ENCODE results near the gene SF3A1. TPM values are rescaled to one million over a fixed set of nuclear protein-coding genes. Genes with fewer than 3 reads are reported as not detected.

The SF3A1 gene
- total RNA-seq, 1 donor from 2014 or later: 179 TPM

DNA sequence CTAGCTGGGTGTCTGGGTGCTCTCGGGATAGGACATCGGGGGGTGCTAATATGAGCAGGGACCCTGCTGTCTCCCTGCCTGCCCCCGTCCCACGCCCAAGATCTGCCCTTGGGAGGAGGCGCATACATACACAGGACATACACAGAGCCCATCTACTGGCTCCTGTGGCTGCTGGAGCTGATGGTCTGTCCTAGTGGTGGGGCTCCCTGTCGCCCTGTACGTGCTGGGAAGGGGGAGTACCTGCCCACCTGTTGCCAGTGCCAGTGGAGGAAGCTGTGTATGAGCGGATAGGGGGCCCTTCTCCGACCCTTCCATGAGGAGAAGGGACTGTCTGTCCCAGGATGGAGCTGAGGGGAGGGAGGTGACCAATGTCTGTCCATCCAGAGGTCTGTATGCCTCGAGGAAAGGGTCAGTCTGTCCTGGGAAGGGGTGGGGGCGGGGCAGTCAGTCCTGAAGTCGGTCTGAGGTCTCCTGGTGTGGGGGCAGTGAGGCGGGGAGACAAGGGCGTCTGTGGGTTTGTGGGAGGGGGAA is 30.9 kb downstream of the SF3A1 start:
- no peak for DNase-seq (ENCODE audit: low spot score)

DNA sequence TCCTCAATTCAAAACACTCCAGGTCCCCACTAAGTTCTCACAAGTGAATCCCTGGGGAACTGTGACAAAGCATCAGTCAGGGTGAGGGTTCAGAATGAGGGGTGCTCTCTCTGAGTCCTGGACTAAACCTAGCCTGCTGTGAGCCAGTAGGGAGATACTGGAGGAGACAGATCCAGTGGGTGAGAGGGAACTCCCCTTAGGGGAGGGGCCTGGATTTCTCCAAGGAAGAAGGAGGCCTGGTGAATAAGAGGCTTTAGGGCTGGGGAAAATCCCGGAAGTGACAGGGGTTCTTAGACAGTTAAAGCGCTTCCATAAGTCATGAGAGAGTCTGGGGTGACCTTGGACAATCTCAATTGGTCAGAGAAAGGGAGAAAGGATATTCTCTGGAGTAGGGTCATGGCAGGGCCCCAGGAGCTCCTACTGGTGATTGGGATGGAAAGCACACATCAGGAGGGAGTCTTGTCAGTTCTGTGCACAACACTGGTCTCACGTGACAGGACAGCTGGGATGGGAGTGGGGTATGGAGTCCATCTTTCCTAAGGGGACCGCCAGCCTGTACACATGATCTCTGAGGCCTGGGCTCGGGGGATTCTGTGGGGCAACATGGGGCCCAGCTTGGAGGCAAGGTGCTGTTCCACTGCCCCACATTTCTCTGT is 31.5 kb downstream of the SF3A1 start:
- peak; percentile 50 for DNase-seq (ENCODE audit: low spot score)

DNA sequence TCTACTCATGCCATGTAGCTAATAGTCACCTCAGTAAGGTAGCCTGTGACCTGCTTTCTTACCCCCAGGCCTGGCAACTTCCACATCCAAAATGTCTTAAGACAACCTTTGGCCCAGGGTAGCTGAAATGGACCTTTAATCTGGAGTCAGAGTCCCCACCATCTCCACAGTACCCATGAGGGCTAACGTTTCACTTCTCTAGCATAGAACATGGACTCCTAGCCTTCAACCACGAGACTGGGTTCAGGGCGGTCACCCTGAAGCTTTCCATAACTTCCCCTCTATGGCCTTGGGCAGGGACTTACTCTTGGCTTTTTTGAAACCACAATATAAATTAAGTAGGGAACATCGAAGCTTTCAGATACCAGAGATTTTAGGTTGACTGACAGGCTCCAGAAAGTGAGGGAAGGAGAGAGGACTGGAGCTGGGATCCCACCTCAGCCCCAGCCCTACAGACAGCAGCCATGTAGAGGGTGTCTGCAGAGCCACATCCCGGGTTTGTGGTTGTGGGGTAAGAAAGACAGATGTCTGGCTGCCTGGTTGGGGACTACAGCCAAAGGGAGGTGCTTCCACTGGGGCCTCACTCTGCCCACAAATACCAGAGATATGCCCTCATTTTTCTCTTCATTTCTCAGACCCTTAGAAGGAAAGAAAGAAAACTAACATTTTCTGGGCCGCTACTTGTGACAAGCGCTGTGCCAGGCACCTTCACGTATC is 32.5 kb downstream of the SF3A1 start:
- DNase-seq (ENCODE audit: low spot score): no peak

DNA sequence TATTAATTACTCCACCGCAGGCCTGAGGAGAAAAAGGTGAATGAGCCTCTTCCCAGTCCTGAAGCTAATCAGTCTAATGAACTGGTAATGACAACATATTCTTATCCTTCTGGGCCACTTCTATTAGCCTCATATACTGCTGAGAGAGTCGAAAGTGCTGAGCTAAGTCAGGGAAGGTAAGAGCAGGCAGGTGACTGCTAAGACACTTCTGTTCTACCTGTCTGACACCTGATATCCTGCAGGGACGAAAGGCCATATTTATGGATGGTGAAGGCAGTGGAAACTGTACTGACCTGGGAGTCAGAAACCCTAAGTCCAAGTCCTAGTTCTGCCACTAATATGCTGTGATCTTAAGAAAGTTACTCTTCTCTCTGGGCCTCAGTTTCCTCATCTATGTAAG is 33.4 kb downstream of the SF3A1 start:
- no peak for DNase-seq (ENCODE audit: low spot score)

DNA sequence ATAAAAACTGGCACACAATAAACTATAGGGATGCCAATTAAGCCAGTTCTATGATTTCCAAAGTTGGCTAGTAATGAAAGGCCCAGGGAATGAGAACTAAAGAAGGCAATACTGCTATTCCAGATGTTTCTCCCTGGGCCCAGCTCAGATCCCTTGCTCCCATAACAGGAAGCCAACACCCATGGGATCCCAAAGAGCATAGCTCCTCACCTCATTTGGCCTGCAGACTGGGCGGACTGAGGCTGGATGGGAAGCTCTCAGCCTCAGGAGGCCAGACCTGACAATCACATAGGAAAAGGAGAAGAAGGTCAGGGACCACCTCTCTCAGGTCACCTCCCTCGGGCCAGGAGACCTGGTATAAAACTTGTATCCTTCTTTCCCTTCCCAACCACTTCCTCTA is 35.2 kb downstream of the SF3A1 start:
- DNase-seq (ENCODE audit: low spot score): no peak

DNA sequence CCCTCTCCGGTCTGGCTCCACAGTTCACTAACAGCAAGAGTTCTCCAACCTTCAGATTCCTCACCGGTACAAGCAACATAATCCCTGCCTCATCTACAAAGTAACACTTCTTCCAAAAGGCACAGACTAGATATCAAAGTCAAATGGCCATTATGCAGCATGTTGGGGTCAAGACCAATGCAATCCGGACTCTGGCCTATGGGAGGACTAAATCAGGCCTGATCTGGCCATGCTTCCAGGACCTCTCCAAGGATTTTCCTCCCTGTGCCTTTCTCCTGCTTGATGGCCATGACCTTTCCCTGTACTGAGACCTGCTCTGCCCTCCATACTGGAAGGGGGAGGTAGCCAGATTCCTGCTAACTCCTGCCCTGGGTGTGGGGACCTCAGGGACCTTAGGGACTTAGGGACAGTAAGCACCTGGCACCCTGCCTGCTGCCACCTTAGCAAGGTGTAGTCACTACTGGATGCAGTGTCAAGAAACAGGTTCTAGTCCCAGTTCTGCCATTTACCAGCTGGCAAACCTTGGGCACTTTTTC is 36.6 kb downstream of the SF3A1 start:
- no peak for DNase-seq (ENCODE audit: low spot score)

DNA sequence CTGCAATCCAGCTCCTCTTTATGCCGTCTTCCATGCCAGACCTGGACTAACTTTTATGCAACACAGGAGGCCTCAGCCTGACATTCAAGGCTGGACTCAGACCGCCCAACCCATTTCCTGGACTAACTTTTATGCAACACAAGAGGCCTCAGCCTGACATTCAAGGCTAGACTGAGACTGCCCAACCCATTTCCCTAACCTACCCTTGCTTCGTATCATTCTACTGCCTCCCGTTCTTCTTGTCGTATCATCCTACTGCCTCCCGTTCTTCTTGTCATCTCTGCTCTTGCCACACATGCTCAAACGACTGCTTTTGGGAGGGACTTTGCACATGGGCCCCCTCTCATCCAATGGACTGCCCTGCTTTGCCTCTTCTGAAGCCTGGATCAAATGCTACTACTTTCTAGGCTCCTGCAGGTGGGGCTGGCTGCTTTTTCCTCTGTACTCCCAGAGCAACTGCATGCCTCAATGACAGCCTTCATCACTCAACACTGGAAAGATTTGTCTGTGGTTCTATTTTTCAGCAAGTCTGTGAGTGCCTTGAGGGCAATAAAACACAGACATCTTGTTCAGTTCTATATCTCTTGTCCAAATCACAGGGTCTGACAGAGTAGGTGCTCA is 37.8 kb downstream of the SF3A1 start:
- DNase-seq (ENCODE audit: low spot score): no peak

DNA sequence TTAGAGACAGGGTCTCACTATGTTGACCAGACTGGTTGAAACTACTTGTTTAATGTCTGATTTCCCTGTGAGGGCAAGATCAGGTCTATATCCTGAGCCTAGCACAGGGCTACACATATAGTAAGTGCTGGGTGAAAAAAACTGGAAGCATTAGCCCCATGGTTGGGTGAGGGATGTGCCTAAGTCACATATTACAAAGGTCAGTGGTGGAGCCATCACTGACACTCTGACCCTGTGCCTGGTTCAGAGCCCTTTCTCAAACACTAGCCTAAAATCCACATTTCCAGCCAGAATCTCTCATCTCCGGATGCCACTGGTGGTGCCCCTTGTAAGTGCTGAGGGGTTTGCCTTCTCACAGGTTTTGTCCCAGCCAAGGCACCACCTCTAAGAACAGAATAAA is 38.9 kb downstream of the SF3A1 start:
- no peak for DNase-seq (ENCODE audit: low spot score)

DNA sequence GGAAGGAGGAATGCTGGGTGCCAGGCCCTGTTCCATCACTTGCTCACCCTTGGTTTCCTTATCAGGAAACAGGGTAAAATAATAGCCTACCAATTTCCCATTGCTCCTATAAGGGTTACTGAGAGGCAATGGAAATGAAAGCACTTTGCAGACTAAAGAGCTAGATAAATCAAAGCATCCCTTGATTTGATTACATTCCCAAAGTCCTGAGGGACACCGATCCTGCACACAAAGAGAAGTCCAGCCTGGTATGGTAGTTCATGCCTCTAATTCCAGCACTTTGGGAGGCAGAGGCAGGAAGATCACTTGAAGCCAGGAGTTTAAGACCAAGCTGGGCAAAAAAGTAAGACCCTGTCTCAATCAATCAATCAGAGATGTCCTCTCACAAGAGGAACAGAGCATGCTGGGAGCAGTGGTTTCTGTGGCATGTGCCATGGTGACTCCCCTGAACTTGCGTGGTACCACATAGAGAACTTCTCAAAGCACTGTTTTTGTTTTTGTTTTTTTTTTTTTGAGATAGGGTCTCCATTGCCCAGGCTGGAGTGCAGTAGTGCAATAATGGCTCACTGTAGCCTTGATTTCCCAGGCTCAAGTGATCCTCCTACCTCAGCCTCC is 40.6 kb downstream of the SF3A1 start:
- DNase-seq (ENCODE audit: low spot score): no peak

DNA sequence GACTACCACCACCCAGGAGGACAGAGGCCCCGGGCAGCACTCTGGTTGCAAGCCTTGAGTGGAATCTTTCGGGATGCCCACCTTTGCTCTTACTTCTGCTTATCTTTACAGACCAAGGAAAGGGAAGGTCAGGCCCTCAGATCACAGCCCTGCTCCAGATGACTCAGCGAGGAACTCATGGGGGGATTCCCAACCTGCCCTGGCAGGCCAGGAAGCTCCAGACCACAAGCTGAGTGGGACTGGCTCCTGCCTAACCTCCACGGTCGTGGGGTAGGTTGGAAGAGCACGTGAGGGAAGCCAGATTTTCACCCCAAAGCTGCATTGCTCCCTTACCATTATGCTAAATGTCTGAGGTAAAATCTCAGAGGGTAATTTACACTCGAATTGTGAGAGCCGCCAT is 41.8 kb downstream of the SF3A1 start:
- no peak for DNase-seq (ENCODE audit: low spot score)

DNA sequence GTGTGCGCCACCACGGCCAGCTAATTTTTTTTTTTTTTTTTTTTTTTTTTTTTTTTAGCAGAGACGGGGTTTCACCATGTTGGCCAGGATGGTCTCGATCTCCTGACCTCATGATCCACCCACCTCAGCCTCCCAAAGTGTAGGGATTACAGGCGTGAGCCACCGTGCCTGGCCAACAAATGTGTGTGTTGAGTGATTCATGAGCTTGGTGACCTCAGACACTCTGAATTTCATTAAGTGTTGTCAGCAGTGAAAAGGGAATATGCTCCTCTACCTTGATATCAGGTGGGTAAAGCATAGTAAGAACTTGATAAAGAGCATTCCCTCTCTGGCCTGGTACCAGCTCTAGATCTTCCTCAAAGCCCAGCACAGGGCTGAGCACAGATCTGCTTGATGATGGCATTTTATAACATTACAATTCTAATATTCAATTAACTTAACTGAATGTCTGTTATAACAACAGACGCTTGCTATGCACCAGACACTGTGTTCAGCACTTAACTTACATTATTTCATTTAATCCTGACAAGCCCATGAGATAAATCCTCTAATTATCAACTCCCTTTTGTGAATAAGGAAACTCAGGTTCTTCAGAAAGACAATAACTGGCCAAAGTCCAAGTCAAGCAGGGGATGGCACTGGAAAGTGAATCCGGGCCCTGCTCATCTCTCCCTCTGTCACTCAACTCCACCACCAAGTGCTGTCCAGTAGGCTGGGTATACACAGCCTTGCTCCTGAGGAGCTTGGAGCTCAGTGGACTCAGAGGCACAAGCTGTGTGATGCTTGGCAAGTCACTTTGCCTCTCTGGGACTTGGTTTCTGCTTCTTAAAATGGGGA is 42.9 kb downstream of the SF3A1 start:
- no peak for DNase-seq (ENCODE audit: low spot score)

DNA sequence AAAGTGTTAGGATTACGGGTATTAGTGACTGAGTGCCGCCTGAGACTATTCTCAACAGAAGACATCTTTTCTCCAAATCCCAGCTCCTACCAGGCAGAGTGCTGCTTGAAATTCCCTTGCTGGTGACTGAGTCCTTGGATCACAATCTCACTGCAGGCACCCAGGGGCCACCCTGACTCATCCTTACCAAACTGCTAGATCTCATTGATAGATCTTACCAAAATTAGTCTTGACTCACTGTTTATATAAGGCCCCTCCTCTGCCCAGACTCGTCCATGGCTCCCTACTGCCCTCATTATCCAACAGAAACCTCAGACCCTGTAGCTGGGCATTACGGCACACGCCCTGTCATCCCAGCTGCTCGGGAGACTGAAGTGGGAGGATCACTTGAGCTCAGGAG is 44.6 kb downstream of the SF3A1 start:
- no peak for DNase-seq (ENCODE audit: low spot score)

DNA sequence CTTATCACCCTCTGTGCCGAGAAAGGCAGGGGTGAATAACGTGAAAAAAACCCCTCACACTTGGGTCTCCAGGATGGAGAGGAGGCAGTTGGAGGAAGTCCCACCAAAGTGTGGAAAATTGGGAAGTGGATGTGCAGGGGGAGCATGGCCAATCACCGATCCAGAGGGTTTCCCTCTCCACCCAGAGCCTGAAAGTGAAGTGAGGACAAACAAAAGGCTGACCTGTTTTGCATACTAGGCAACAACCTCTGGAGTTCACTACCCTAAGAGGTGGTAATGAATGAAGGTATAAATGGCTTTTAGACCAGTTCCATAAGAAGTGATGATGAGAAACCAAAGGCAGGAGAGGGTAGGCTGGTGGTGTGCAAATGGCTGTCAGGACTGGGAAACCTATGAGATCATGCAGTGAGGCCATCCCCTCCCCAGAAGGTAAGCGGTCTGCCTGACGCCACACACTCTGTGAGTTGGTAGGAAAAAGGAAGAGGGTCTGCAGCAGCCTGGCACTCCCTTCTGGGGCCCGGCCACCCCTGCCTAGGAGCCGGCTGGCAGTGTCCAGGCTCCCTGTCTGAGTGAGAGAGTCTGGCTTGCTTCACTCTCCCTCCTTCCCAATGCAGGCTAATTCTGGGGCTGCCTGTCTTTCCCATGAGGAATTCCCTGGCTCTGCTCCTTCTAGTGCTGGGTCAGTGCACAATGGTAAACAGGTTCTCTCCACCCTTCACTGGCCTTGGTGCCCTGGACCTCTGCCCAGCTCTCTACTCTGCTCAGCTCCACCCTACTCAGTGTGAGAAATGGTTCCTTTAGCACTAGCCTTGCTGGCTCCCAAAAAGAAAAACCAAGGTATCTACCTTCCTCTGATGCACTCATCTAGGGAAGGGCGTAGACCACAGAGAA is 45.6 kb downstream of the SF3A1 start:
- peak; percentile 87 for DNase-seq (ENCODE audit: low spot score)

DNA sequence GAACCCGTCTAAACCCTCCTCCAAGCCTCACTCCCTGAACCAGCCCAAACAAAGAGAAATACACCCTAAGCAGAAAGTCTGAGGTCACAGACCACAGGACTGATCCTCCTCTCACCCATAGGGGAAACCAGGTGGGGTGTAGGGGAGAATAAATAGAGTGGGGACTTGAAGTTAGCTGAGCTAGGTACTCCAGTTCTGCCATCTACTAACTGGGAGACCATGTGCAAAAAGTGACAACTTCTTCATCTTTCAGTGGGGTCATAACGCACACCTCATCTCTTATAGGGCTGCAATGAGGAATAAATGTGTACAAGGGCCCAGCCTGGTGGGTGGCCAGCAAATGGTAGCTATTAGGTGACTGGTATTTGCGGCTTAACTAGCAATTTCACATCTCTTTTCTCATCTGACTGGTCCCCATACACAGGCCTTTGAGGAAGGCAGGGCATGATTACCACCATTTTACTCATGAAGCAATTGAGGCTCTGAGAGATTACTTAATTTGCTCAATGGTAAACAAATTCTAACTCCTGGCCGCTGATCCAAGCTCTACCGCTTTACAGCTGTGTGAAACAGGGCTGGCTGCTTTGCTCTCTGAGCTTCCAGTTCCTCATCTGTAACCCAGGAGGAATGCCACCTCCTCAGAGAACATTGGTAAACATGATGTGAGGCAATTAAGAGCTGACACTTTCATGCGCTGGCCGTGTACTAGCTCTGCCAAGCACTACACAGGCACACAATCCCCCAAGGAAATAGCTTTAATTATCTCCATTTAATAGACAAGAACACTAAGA is 46.5 kb downstream of the SF3A1 start:
- peak; percentile 70 for DNase-seq (ENCODE audit: low spot score)

DNA sequence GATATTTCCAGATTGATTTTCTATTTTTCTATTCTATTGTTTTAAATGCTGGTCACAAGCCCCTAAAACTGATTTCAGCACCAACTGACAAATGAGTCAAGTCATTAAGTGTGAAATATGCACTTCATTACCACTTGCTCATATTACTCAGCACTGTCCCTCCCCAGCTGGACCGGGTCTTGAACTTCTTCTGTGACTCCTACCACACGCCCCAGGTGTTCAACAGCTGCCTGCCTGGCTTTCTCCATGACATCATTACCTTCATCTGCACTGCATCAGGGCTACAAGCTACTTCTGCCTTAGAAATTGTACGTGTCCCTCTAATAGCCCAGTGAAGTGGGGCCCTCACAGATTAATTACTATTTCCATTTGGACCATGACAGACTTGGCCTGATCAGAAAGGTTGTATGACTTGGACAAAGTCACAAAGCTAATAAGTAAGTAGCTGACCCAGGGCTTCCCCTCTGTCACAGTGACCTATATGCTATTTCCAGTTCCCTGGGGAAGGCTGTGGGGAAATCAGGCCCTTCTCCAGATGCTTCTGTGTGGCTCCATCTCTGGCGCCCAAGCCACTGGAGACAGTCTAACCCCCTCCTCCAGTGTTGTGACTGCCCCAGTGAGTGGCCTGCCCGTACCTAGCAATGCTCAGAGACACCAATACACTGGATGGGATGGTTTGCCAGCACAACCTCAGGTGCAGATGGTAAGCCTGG is 48.0 kb downstream of the SF3A1 start:
- no peak for DNase-seq (ENCODE audit: low spot score)

DNA sequence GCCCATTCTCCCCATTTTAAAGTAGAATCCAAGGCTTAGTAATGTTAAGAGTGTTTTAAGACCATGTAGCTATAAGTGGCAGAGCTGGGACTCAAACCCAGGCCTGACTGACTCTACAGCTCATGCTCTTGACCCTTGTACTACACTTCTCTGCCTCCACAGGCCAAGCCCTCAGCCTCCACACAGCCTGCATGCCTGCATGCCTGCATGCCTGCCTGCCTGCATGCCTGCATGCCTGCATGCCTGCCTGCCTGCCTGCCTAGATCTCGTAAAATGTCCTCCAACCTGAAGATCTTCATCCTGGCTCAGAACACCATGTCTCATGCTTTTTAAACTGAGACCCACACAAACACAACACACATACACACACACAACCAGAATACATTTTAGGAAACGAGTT is 48.6 kb downstream of the SF3A1 start:
- DNase-seq (ENCODE audit: low spot score): no peak

DNA sequence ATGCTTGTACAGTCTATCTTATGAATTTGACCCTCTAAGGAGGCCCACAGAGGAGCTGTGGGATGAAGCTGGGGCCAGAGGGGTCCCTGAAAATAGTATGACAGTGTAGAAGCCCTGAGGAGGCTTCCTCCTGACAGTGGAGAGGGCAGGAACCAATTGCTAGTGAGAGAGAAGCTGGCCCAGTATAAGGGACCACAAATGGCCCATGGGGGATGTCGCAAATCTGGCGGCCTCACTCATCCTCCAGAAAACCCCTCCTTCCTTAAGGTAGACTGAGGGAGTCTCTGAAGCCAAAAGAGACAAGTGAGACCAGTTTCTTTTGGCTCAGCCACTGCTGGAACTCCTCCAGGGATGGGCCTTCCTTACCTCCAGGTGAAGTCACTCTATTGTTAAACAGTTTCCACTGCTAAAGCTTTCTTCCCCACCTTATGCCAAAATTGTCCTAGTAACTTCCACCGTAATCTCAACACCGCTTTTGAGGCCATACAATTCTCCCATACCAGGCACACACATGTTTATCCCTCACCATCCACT is 49.6 kb downstream of the SF3A1 start:
- no peak for DNase-seq (ENCODE audit: low spot score)

DNA sequence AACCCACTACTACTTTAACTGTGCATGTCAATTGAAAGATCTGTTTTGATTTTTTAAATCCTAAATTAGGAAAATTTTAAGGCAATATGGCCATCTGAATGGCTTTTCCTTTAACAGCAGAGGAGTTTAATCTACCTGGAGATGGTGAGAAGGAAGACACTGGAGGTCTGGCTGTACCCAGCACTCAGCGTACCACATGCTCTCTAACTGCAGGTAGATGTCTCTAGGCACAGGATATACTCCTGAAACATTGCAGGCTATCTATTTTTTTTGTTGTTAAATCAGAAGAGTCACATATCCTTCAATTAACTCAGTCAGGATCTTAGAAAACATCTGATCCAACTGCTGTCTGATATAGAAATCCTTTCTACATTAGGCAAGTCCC is 50.1 kb downstream of the SF3A1 start:
- no peak for DNase-seq (ENCODE audit: low spot score)

Measured in mucosa of gallbladder (tissue), 1 donor.